Fibroblast of pulmonary artery (primary cell): ENCODE data around the gene MB.

Source experiments
- DNase-seq: peaks from one replicate; pipeline ENCODE4 v3.0.0-alpha.2; 2010; ENCODE audit warnings: low read depth
- H3K4me3 ChIP-seq: replicated peaks from 2 replicates; pipeline ENCODE4 v1.5.1; 2011; ENCODE audit warnings: low read depth, mild to moderate bottlenecking, control low read depth, low read length, moderate library complexity
- CTCF ChIP-seq: IDR thresholded peaks from 2 replicates; pipeline ENCODE4 v1.5.1; 2011; ENCODE audit warnings: mild to moderate bottlenecking, control low read depth, low read length, inconsistent platforms; ENCODE audit errors: missing control alignments

Gene MB

GRCh38 chr22:35630891-35631290 is 13.8 kb upstream of the MB start:
- H3K4me3 ChIP-seq: no peak overlapping the region
- TF ChIP-seq CTCF: no peak
- no peak for DNase-seq

- peak; percentile 60 for DNase-seq
- no peak for TF ChIP-seq CTCF
- H3K4me3 ChIP-seq: no peak overlapping the region
Observed at GRCh38 chr22:35630387-35630793, 13.3 kb upstream of the MB start.

- TF ChIP-seq CTCF: no peak
- peak; percentile 97 for DNase-seq
- H3K4me3 ChIP-seq: no peak overlapping the region
Observed at GRCh38 chr22:35629406-35630216, 12.5 kb upstream of the MB start.

- no peak overlapping the region for H3K4me3 ChIP-seq
- no peak for TF ChIP-seq CTCF
- DNase-seq: no peak
Observed at GRCh38 chr22:35628732-35629131, 11.6 kb upstream of the MB start.

GRCh38 chr22:35627267-35628041 is 10.3 kb upstream of the MB start:
- TF ChIP-seq CTCF: peak; percentile 56
- peak overlapping the region; percentile 63 for H3K4me3 ChIP-seq
- peak; percentile 91 for DNase-seq

GRCh38 chr22:35625763-35626432 is 8.8 kb upstream of the MB start:
- DNase-seq: no peak
- TF ChIP-seq CTCF: no peak
- H3K4me3 ChIP-seq: no peak overlapping the region
